Measurements from ENCODE around the gene KIF5C. TPM values are rescaled to one million over a fixed set of nuclear protein-coding genes. Genes with fewer than 3 reads are reported as not detected.

Gene KIF5C
- total and polyA plus RNA-seq, 2 of the 13 experiments (the other 11 are each of a cell fraction or from before 2014, with no cell fraction given), result 0.15 to 0.20 TPM

GRCh38 chr2:148888986-148889385 is 14.0 kb downstream of the KIF5C start (continued):
- TF ChIP-seq CTCF (CRISPR knock-in tag; IDR thresholded peaks at IDR 0.05) (no peak), MAF1 (CRISPR knock-in tag; IDR thresholded peaks at IDR 0.05; ENCODE audit: borderline replicate concordance) (no peak), NCOA1 (CRISPR knock-in tag; IDR thresholded peaks at IDR 0.05) (no peak), HOXD1 (CRISPR knock-in tag; IDR thresholded peaks at IDR 0.05) (no peak), ZSCAN12 (CRISPR knock-in tag; IDR thresholded peaks at IDR 0.05) (no peak), ZNF446 (CRISPR knock-in tag; IDR thresholded peaks at IDR 0.05) (no peak)

GRCh38 chr2:148893906-148894305 is 18.9 kb downstream of the KIF5C start:
- H3K79me2 ChIP-seq (ENCODE audit: insufficient read depth, low read length), result no peaks in the 10 kb centered on the region
- peaks cover 0 to 14% of the 10 kb centered on the region in 2 experiments; a peak in 2 of 5 replicates for H3K27me3 ChIP-seq (ENCODE audit: control insufficient read depth in 1 of 2, insufficient read depth in 2 of 2, low read length in 2 of 2)
- no TSS peak for BruUV-seq (replicated peaks)
- in situ Hi-C loops (cut with HindIII; ENCODE audit: extremely low pct_ligation_motif_present, low pct_unique_long_range_greater_than_20kb), result no loop called here
- ChIA-PET CTCF (ENCODE audit: low intra/inter-chr PET ratio, low total read pairs) (no interaction called here), POLR2A (no interaction called here)
- H3K27ac ChIP-seq (ENCODE audit: extremely low read length, insufficient read depth, low read length), result no peak overlapping the region
- H4K20me1 ChIP-seq (ENCODE audit: insufficient read depth, low read length), result no peaks in the 10 kb centered on the region
- H3K4me3 ChIP-seq (replicated peaks in 1 of 3; ENCODE audit: insufficient read depth in 1 of 3, low read depth in 2 of 3, low read length in 3 of 3), result no peak overlapping the region
- no peak overlapping the region for H3K9ac ChIP-seq (ENCODE audit: insufficient read depth, low read depth, low read length)
- H3K4me2 ChIP-seq (ENCODE audit: low read depth, low read length), result no peak overlapping the region
- DNase-seq (ENCODE audit: low spot score) (no peak), FAIRE-seq (no peak), ATAC-seq (no peak)
- intact Hi-C loops (cut with micrococcal nuclease; ENCODE audit: unreplicated experiment), result no loop called here
- H3K9me3 ChIP-seq (ENCODE audit: low read length), result peaks cover 18% of the 10 kb centered on the region
- no peak for TF ChIP-seq HHEX (CRISPR knock-in tag; IDR thresholded peaks at IDR 0.05)
- TF ChIP-seq MBD4 (IDR thresholded peaks at IDR 0.05; ENCODE audit: borderline replicate concordance, low read length), result no peak
- no peak for TF ChIP-seq ZFP36L2 (CRISPR knock-in tag; IDR thresholded peaks at IDR 0.05)
- no peak for TF ChIP-seq KMT2B (CRISPR knock-in tag; IDR thresholded peaks at IDR 0.05)
- no peak for TF ChIP-seq ADNP (CRISPR knock-in tag; IDR thresholded peaks at IDR 0.05)
- TF ChIP-seq TBX3 (IDR thresholded peaks at IDR 0.05; ENCODE audit: borderline replicate concordance), result no peak
- TF ChIP-seq NRL (CRISPR knock-in tag; IDR thresholded peaks at IDR 0.05; ENCODE audit: borderline replicate concordance), result no peak
- no peak for TF ChIP-seq ZNF674 (CRISPR knock-in tag; IDR thresholded peaks at IDR 0.05; ENCODE audit: low read depth)
- H3K36me3 ChIP-seq (replicated peaks in 1 of 2; ENCODE audit: control insufficient read depth in 1 of 2, insufficient read depth in 2 of 2, low read length in 2 of 2), result no peaks in the 10 kb centered on the region
- H2AFZ ChIP-seq (ENCODE audit: low read length), result no peak overlapping the region
- H3K4me1 ChIP-seq (ENCODE audit: insufficient read depth, low read length), result no peaks in the 10 kb centered on the region
